SU-DHL-6 (cell line): ENCODE results near the gene CNRIP1.
A peak's percentile ranks its signal among the peaks of the same experiment; 100 is the strongest.

Experiments
- H2AFZ ChIP-seq: fragments of 200-600 bp; sonication (generic); 2 replicates; pipeline ENCODE4 v1.6.1; 2014; ENCODE audit warnings: low read depth, mild to moderate bottlenecking, moderate library complexity, mixed read lengths, antibody characterized with exemption, low read length; ENCODE audit not compliant: severe bottlenecking
- H3F3A ChIP-seq: fragments of 200-600 bp; shearing (Covaris generic); 2 replicates; pipeline ENCODE4 v1.6.0; 2016; ENCODE audit warnings: antibody characterized with exemption, mild to moderate bottlenecking; ENCODE audit not compliant: insufficient read depth
- H3K27ac ChIP-seq: fragments of 200-600 bp; sonication (generic); 2 replicates; pipeline ENCODE4 v1.5.1; 2016; ENCODE audit warnings: low read depth, mild to moderate bottlenecking, low read length, moderate library complexity, mixed read lengths
- H3K27me3 ChIP-seq: fragments of 200-600 bp; sonication (generic), shearing (Covaris generic); 2 replicates; pipeline ENCODE4 v1.6.0; 2014; ENCODE audit warnings: mild to moderate bottlenecking, low read length
- H3K36me3 ChIP-seq: fragments of 200-600 bp; sonication (generic); 2 replicates; pipeline ENCODE4 v1.6.1; 2014; ENCODE audit warnings: mild to moderate bottlenecking, low read length, mixed read lengths
- H3K4me2 ChIP-seq: fragments of 300-600, 200-600 bp; shearing (Covaris generic), sonication (generic); 2 replicates; pipeline ENCODE4 v1.6.0; 2014; ENCODE audit warnings: low read length, low read depth, mild to moderate bottlenecking; ENCODE audit not compliant: poor library complexity, severe bottlenecking
- H3K4me3 ChIP-seq: fragments of 200-600 bp; sonication (generic); 2 replicates; pipeline ENCODE4 v1.5.1; 2014; ENCODE audit warnings: antibody characterized with exemption, low read length, mild to moderate bottlenecking, mixed read lengths; ENCODE audit not compliant: insufficient read depth, poor library complexity, severe bottlenecking
- H3K79me2 ChIP-seq: fragments of 200-600 bp; sonication (generic); 2 replicates; pipeline ENCODE4 v1.6.1; 2014; ENCODE audit warnings: mild to moderate bottlenecking, low read length, moderate library complexity; ENCODE audit not compliant: insufficient read depth
- H3K9ac ChIP-seq: fragments of 200-600 bp; sonication (generic); 2 replicates; pipeline ENCODE4 v1.7.0; 2014; ENCODE audit warnings: mild to moderate bottlenecking, low read length
- H3K9me2 ChIP-seq: fragments of 200-600 bp; sonication (generic); replicated peaks from 2 replicates; pipeline ENCODE4 v1.6.1; 2014; ENCODE audit warnings: low read length; ENCODE audit not compliant: insufficient read depth
- H3K9me3 ChIP-seq: fragments of 200-600 bp; sonication (generic); 2 replicates; pipeline ENCODE4 v1.6.1; 2014; ENCODE audit warnings: low read length, mixed read lengths; ENCODE audit not compliant: insufficient read depth
- H4K20me1 ChIP-seq: fragments of 200-600 bp; sonication (generic); 2 replicates; pipeline ENCODE4 v1.6.1; 2014; ENCODE audit warnings: low read depth, mild to moderate bottlenecking, antibody characterized with exemption, low read length, moderate library complexity, mixed read lengths
- CTCF ChIP-seq: fragments of 200-600 bp; sonication (generic); IDR thresholded peaks from one replicate; pipeline ENCODE4 v1.5.1; 2017; ENCODE audit warnings: antibody characterized with exemption, mild to moderate bottlenecking, low read length, moderate library complexity; ENCODE audit not compliant: insufficient read depth, poor library complexity, severe bottlenecking
- EZH2phosphoT487 ChIP-seq: fragments of 200-600 bp; sonication (generic), shearing (Covaris generic); conservative IDR thresholded peaks from 2 replicates; pipeline ENCODE4 v1.6.1; 2018; ENCODE audit warnings: mild to moderate bottlenecking, antibody characterized with exemption, low read length, moderate library complexity, mixed read lengths

Gene CNRIP1

GRCh38 chr2:68328901-68329300 lies 9.2 kb upstream of the CNRIP1 start:
- H4K20me1 ChIP-seq: no peaks in the 10 kb centered on the region
- TF ChIP-seq CTCF: no peak
- TF ChIP-seq EZH2phosphoT487: no peak

GRCh38 chr2:68325056-68325455 lies 5.3 kb upstream of the CNRIP1 start:
- 0 out of 2 replicates have a peak, but pooled peaks cover 2% of the 10 kb centered on the region for H3K27me3 ChIP-seq
- no peaks in the 10 kb centered on the region for H3K9me3 ChIP-seq
- no peak overlapping the region for H3K27ac ChIP-seq
- no peaks in the 10 kb centered on the region for H3K79me2 ChIP-seq
- no peaks in the 10 kb centered on the region for H3K36me3 ChIP-seq
- no peak overlapping the region for H2AFZ ChIP-seq
- H3K4me2 ChIP-seq: no peak overlapping the region
- no peak overlapping the region for H3K9ac ChIP-seq
- TF ChIP-seq EZH2phosphoT487 (no peak), CTCF (no peak)
- no peak overlapping the region for H3K4me3 ChIP-seq
- no peaks in the 10 kb centered on the region for H3F3A ChIP-seq
- no peaks in the 10 kb centered on the region for H3K9me2 ChIP-seq
- H4K20me1 ChIP-seq: no peaks in the 10 kb centered on the region

More at GRCh38 chr2:68328901-68329300, 9.2 kb upstream of the CNRIP1 start:
- Histone ChIP-seq H3K9ac (no peak overlapping the region), H3K9me3 (no peaks in the 10 kb centered on the region), H3K27ac (no peak overlapping the region), H2AFZ (no peak overlapping the region), H3K4me2 (no peak overlapping the region), H3F3A (no peaks in the 10 kb centered on the region), H3K4me3 (no peak overlapping the region), H3K79me2 (no peaks in the 10 kb centered on the region), H3K9me2 (no peaks in the 10 kb centered on the region), H3K27me3 (no peaks in the 10 kb centered on the region), H3K36me3 (no peaks in the 10 kb centered on the region)

GRCh38 chr2:68320118-68320641 lies 431 bp upstream of the CNRIP1 start:
- H3K79me2 ChIP-seq: no peaks in the 10 kb centered on the region
- peak overlapping the region; percentile 35 for H3K4me2 ChIP-seq
- TF ChIP-seq CTCF (no peak), EZH2phosphoT487 (no peak)
- H3K9me3 ChIP-seq: no peaks in the 10 kb centered on the region
- no peaks in the 10 kb centered on the region for H3K9me2 ChIP-seq
- no peak overlapping the region for H2AFZ ChIP-seq
- no peaks in the 10 kb centered on the region for H3F3A ChIP-seq
- H3K9ac ChIP-seq: no peak overlapping the region
- 0 out of 2 replicates have a peak, but pooled peaks cover 2% of the 10 kb centered on the region for H3K27me3 ChIP-seq
- H3K27ac ChIP-seq: no peak overlapping the region
- no peaks in the 10 kb centered on the region for H3K36me3 ChIP-seq
- H3K4me3 ChIP-seq: no peak overlapping the region
- H4K20me1 ChIP-seq: no peaks in the 10 kb centered on the region
